IPS-NIHi7 (cell line): ENCODE results near the gene SEPHS2.
A peak's percentile ranks its signal among the peaks of the same experiment; 100 is the strongest.
"Not testable (repeated sequence)": the region's sequence is repeated elsewhere in the genome, so short reads cannot be mapped to it uniquely, and the experiment has no call there.

Source experiments
- DNase-seq: peaks from one replicate; pipeline ENCODE4 v3.0.0; 2012; ENCODE audit warnings: mixed read lengths; ENCODE audit errors: extremely low spot score

The SEPHS2 gene

GRCh38 chr16:30398661-30399434, 46.8 kb downstream of the SEPHS2 start:
- DNase-seq: no peak

DNA sequence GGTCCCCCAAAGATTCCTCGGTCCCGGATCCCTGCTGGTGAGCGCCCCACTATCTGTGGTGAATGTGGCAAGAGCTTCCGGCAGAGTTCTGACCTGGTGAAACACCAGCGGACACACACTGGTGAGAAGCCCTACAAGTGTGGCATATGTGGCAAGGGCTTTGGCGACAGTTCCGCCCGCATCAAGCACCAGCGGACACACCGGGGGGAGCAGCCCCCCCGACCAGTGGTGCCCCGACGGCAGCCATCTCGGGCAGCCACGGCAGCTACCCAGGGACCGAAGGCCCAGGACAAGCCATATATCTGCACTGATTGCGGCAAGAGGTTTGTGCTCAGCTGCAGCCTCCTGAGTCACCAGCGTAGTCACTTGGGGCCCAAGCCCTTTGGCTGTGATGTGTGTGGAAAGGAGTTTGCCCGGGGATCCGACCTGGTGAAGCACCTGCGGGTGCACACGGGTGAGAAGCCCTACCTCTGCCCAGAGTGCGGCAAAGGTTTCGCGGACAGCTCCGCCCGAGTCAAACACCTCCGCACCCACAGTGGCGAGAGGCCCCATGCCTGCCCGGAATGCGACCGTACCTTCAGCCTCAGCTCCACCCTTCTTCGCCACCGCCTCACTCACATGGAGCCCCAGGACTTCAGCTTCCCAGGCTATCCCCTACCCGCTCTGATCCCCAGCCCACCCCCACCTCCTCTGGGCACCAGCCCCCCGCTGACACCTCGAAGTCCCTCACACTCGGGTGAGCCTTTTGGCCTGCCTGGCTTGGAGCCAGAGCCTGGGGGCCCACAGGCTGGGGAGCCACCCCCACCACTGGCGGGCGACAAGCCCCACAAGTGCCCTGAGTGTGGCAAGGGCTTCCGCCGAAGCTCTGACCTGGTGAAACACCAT, 47.7 kb downstream of the SEPHS2 start:
- DNase-seq: no peak

DNA sequence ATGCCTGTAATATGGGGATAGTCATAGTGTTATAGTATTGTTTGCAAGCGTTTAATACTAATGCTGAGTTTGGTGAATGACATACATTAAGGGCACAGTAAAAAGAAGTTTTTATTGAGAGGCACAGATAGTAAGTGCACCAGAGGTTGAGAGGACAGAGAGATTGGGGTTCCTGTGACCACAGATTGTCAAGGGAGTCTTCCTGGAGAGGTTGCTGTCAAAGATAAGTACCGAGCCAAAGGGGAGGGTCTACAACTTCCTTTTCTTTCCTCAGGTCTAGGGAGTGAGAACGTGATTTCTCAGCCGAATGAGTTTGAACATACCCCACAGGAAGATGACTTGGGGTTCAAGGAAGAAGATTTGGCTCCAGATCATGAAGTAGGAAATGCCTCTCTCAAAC, 48.6 kb downstream of the SEPHS2 start:
- DNase-seq: no peak

DNA sequence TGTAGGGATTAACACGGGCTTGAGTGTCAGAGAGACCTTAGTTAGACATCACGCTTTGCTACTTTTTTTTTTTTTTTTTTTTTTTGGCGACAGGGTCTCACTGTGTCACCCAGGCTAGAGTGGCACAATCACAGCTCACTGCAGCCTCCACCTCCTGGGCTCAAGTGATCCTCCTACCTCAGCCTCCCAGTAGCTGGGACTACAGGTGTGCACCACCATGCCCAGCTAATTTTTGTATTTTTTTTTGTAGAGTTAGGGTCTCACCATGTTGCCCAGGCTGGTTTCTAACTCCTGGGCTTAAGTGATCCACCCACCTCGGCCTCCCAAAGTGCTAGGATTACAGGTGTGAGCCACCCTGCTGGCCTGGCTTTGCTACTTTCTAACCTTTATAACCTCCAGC, 49.0 kb downstream of the SEPHS2 start:
- DNase-seq: not testable (repeated sequence)

DNA sequence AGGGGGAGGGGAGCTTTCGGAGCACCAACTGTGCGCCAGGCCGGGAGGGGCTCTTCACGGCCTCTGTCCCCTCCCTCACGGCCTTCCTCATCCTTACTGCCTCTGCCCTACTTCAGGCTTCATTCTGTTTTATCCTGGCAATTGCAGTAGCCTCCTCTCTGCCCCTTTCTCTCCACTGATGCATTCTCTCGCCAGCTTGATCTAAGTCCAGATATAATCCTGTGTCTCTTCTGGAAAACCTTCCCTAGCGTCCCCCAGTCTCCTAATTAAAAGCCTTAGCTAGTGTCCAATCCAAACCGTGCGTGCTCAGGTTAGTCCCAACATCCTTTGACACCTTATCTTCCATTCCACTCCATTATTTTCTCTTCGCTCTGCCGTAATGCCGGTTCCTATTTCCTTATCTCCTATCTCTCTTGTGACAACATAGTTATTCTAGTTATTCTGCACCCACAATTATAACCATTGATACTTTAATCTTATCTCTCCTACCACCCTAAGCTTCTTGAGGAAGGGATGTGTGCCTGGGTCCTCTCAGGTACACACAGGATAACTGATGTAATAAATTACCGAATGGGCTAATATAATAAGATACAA, 49.6 kb downstream of the SEPHS2 start:
- DNase-seq: no peak

- DNase-seq: peak; percentile 80
Measured at GRCh38 chr16:30395155-30395991, 50.3 kb downstream of the SEPHS2 start, which contains the start of gene ZNF48. ZNF48 (plus strand) TSS chr16:30395420; CDS start chr16:30395795, 375 bp downstream.

- peak; percentile 68 for DNase-seq
Measured at GRCh38 chr16:30394592-30395154, 51.0 kb downstream of the SEPHS2 start.
